ENCODE measurements around the gene FTO.

DNA sequence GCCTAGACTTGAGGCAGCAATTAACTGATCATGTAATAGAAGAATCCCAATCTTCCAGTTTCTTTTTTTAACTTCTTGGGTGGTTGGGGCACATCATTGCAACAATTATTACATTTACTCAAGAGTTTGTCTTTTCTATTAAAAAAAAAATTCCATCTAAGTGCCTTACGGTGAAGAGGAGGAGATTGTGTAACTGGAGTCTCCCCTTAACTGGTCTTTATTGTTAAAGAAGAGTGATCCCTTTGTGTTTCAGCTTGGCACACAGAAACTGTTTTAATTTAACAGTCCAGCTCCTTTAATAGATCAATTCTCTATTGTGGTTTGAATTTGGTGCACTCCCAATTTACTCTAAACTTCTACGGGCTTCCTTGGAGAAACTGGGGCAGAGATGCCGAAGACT, 75.2 kb downstream of the FTO start:
- TF ChIP-seq, protein P1, sequence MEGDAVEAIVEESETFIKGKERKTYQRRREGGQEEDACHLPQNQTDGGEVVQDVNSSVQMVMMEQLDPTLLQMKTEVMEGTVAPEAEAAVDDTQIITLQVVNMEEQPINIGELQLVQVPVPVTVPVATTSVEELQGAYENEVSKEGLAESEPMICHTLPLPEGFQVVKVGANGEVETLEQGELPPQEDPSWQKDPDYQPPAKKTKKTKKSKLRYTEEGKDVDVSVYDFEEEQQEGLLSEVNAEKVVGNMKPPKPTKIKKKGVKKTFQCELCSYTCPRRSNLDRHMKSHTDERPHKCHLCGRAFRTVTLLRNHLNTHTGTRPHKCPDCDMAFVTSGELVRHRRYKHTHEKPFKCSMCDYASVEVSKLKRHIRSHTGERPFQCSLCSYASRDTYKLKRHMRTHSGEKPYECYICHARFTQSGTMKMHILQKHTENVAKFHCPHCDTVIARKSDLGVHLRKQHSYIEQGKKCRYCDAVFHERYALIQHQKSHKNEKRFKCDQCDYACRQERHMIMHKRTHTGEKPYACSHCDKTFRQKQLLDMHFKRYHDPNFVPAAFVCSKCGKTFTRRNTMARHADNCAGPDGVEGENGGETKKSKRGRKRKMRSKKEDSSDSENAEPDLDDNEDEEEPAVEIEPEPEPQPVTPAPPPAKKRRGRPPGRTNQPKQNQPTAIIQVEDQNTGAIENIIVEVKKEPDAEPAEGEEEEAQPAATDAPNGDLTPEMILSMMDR (IDR thresholded peaks at IDR 0.05): no peak
- TF ChIP-seq POLR2A (IDR thresholded peaks at IDR 0.05): no peak

Data from adrenal gland (tissue), 5 donors.